OCI-LY1 (cell line): Measurements from ENCODE around the gene ELF2.

Source experiments
- EZH2 ChIP-seq: fragments of 200-600 bp; sonication (generic), shearing (Covaris generic); IDR thresholded peaks from 2 replicates; pipeline ENCODE4 v1.8.0; 2017; ENCODE audit warnings: borderline replicate concordance, mixed run types, mild to moderate bottlenecking, antibody characterized with exemption, low read length, moderate library complexity, mixed read lengths
- TF ChIP-seq, protein P1 (sequence below): fragments of 200-600 bp; sonication (generic), shearing (Covaris generic); IDR thresholded peaks from 2 replicates; pipeline ENCODE4 v1.5.1; 2017; ENCODE audit warnings: mild to moderate bottlenecking, antibody characterized with exemption, low read length, moderate library complexity, mixed read lengths

DNA sequence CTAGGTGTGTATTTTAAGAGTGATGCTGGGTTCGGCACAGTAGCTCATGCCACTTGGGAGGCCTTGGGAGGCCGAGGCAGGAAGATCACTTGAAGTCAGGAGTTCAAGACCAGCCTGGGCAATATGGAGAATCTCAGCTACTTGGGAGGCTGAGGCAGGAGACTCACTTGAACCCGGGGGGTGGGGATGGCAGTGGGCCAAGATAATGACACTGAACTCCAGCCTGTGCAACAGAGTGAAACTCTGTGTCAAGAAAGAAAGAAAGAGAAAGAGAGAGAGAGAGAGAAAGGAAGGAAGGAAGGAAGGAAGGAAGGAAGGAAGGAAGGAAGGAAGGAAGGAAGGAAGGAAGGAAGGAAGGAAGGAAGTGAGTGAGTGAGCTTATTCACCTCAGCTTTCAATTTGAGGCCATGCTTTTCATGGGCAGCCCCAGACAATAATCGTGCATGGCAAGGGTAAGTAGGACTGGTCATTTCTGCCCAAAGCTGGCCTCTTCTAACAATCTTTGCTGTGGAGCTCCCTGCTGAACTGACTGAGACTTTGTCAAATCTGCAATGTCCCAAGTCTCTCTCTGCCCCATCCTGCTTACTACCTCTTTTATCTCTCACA is 42.5 kb upstream of the ELF2 start:
- TF ChIP-seq, protein P1, sequence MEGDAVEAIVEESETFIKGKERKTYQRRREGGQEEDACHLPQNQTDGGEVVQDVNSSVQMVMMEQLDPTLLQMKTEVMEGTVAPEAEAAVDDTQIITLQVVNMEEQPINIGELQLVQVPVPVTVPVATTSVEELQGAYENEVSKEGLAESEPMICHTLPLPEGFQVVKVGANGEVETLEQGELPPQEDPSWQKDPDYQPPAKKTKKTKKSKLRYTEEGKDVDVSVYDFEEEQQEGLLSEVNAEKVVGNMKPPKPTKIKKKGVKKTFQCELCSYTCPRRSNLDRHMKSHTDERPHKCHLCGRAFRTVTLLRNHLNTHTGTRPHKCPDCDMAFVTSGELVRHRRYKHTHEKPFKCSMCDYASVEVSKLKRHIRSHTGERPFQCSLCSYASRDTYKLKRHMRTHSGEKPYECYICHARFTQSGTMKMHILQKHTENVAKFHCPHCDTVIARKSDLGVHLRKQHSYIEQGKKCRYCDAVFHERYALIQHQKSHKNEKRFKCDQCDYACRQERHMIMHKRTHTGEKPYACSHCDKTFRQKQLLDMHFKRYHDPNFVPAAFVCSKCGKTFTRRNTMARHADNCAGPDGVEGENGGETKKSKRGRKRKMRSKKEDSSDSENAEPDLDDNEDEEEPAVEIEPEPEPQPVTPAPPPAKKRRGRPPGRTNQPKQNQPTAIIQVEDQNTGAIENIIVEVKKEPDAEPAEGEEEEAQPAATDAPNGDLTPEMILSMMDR, result no peak
- TF ChIP-seq EZH2, result no peak
